Immature natural killer cell (primary cell): ENCODE results near the gene CXXC1. TPM values are rescaled to one million over a fixed set of nuclear protein-coding genes. Genes with fewer than 3 reads are reported as not detected.

Experiments used
- DNase-seq, 3 donors: peaks; one replicate each; pipeline ENCODE4 v3.0.0; 2022; ENCODE audit warnings: mixed read lengths in 1 of 3
- H3K27ac Mint-ChIP-seq, 6 donors: one replicate each; pipeline ENCODE4 v1.8.0; 2020; ENCODE audit warnings: mixed read lengths in 6 of 6, mild to moderate bottlenecking in 5 of 6, inconsistent platforms in 4 of 6, moderate library complexity in 3 of 6
- H3K27me3 Mint-ChIP-seq, 3 donors: one replicate each; pipeline ENCODE4 v1.8.0; 2020 to 2021; ENCODE audit warnings: low read depth in 3 of 3, mild to moderate bottlenecking in 3 of 3, mixed read lengths in 3 of 3, moderate library complexity in 3 of 3, inconsistent platforms in 1 of 3
- H3K36me3 Mint-ChIP-seq, 3 donors: one replicate each; pipeline ENCODE4 v1.8.0; 2020; ENCODE audit warnings: mixed read lengths in 3 of 3, inconsistent platforms in 2 of 3, mild to moderate bottlenecking in 2 of 3
- H3K4me1 Mint-ChIP-seq, 2 donors: one replicate each; pipeline ENCODE4 v1.8.0; 2020; ENCODE audit warnings: inconsistent platforms in 2 of 2, mild to moderate bottlenecking in 2 of 2, mixed read lengths in 2 of 2, moderate library complexity in 1 of 2
- H3K4me3 Mint-ChIP-seq, 5 donors: one replicate each; pipeline ENCODE4 v1.8.0; 2020; ENCODE audit warnings: mild to moderate bottlenecking in 5 of 5, mixed read lengths in 5 of 5, inconsistent platforms in 3 of 5, moderate library complexity in 3 of 5
- H3K9me3 Mint-ChIP-seq, 6 donors: one replicate each; pipeline ENCODE4 v1.8.0; 2020; ENCODE audit warnings: mild to moderate bottlenecking in 6 of 6, mixed read lengths in 6 of 6, inconsistent platforms in 4 of 6, moderate library complexity in 3 of 6
- polyA plus RNA-seq, 3 donors: library from polyadenylated mRNA; unstranded; fragments of 300-500 nt; fragmentation: Illumina TruSeq; gene quantifications; one replicate each; pipeline ENCODE4 v1.2.3, GENCODE V29; 2021

The CXXC1 gene
- polyA plus RNA-seq, result 10 to 100 TPM; 37.5 to 71.3 (median 52.0) TPM

DNA sequence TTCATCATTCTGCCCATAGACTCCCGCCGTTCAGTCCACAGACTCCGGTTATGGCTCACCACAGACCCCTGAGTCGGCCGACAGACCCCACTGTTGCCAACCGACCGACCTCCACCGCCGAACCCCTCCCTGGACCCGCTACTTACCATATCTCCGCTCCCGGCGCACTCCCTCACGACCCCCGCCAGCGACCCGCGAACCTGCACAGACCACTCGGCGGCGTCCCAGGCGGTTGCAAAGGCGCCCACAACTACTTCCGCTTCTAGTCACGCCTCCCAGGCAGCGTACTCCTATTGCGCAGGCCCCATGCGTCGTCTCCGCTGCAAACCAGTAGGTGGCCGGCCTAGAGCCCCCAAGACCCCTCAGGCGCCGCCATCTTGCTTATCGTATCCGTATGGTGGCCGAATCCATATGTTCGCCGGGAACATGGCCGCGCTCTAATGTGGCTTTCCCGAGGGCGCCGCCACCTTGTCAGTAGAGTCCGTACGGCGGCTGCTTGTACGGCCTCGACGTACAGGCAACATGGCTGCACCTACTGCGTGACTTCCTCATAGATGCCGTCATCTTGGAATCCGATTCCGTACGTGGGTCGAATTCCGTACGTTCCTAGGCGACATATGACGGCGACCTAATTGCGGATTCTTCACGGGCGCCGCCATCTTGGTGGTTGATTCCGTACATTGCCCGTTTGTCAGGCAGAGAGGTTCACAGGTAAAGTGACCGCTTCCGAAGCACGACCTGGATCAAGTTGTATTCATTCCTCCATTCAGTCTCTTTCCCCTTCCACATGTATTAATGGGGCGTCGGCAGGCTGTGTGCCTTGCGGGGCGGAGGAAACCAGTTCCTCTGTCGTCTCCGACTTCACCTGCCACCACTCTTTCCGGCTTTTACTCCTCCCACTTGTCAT is at the start of gene CXXC1:
TSS of gene CXXC1 (minus strand) at position 252 of the 907 bp plus-strand sequence. CDS start at position 149, 103 bp downstream.
- Mint-ChIP-seq H3K36me3 (peaks cover 8 to 24% (median 11%) of the 10 kb centered on the region in 3 donors), H3K4me3 (peak within 1 kb of the TSS; percentile 93 to 100 (median 98)), H3K27me3 (peaks cover 8 to 17% (median 11%) of the 10 kb centered on the region in 3 donors), H3K9me3 (no peaks in the 10 kb centered on the region), H3K27ac (peak within 1 kb of the TSS; percentile 93 to 100 (median 96)), H3K4me1 (peaks cover 33 to 35% of the 10 kb centered on the region in 2 donors)
- DNase-seq, result peak; percentile 97 to 98 (median 97)

DNA sequence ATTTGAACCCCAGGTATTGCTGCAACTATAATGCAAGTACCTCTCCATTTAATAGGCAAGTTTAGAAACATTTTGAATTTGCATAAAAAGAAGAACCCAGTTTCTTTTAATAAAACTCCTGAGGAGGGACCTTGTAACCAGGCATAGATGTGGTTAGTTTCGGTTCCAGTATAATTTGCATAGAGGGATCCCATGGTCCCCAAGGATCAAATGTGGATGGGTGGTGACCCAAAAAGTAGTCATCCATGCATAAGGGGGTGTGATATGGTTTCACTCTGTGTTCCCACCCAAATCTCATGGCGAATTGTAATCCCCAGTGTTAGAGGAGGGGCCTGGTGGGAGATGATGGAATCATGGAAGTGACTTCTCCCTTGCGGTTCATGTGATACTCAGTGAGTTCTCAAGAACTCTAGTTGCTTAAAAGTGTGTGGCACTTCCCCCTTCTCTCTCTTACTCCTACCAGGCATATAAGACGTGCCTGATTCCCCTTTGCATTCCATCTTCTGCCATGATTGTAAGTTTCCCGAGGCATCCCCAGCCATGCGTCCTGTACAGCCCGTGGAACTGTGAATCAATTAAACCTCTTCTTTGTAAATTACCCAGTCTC is 47.2 kb upstream of the CXXC1 start:
- H3K27ac Mint-ChIP-seq, result no peak overlapping the region
- no peaks in the 10 kb centered on the region for H3K4me1 Mint-ChIP-seq
- H3K27me3 Mint-ChIP-seq, result peaks cover 4 to 8% (median 5%) of the 10 kb centered on the region in 3 donors
- H3K36me3 Mint-ChIP-seq, result no peaks in the 10 kb centered on the region
- H3K4me3 Mint-ChIP-seq, result no peak overlapping the region
- no peaks in the 10 kb centered on the region for H3K9me3 Mint-ChIP-seq
- DNase-seq, result no peak

DNA sequence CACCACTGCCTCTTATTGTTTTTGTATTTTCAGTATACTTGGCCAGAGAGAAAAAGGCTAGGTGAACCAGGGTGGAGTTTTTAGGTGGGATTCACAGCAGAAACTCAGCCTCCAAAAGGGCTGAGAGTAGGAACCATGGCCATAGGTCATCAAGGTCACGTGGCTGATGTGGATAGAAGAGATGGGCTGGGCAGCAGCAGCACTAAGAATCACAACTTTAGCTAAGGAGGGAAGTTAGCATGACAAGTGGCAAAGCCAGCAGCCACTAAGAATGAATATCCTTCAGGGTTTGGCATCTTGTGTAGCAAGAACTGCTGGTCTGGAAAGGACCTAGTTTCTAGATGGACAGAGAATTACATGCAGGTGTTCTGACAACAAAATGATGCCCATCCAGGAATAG is 44.2 kb upstream of the CXXC1 start:
- H3K4me1 Mint-ChIP-seq, result no peaks in the 10 kb centered on the region
- no peaks in the 10 kb centered on the region for H3K36me3 Mint-ChIP-seq
- no peak overlapping the region for H3K27ac Mint-ChIP-seq
- H3K4me3 Mint-ChIP-seq, result no peak overlapping the region
- no peak for DNase-seq
- H3K27me3 Mint-ChIP-seq, result peaks cover 4 to 9% (median 6%) of the 10 kb centered on the region in 3 donors
- H3K9me3 Mint-ChIP-seq, result no peaks in the 10 kb centered on the region

DNA sequence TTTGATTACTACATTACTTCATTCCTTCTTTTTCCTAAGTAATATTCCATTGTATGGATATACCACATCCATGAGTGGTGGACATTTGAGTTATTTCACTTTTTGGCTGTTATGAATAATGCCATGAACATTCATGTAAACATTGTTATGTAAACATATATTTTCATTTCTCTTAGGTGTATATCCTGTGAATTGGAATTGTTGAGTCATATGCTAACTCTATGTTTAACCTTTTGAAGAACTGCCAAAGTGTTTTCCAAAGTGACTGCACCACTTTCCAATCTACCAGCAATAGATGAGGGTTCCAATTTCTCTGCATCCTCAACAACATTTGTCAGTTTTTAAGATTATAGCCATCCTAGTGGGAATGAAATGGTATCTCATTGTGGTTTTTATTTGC is 42.7 kb upstream of the CXXC1 start:
- no peaks in the 10 kb centered on the region for H3K4me1 Mint-ChIP-seq

DNA sequence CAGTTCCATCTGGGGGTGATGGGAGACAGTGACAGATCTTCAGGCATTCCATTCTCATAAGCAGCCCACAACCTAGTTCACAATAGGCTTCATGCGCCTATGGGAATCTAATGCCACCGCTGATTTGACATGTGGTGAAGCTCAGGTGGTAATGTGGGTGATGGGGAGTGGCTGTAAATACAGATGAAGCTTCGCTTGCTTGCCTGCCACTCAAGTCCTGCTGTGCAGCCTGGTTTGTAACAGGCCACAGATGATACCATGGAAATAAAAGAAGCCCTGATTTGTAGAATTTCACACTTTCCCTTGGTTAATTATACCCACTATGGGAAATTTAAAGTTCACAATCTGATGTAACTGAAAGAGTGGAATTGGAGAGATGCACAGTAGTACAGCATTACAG is 40.5 kb upstream of the CXXC1 start:
- no peaks in the 10 kb centered on the region for H3K4me1 Mint-ChIP-seq
- H3K27ac Mint-ChIP-seq, result no peak overlapping the region
- H3K4me3 Mint-ChIP-seq, result no peak overlapping the region
- no peak for DNase-seq
- no peaks in the 10 kb centered on the region for H3K36me3 Mint-ChIP-seq
- H3K9me3 Mint-ChIP-seq, result no peaks in the 10 kb centered on the region
- H3K27me3 Mint-ChIP-seq, result peaks cover 4 to 10% (median 8%) of the 10 kb centered on the region in 3 donors

More for the DNA sequence above, 42.7 kb upstream of the CXXC1 start:
- DNase-seq, result no peak
- H3K4me3 Mint-ChIP-seq, result no peak overlapping the region
- H3K27ac Mint-ChIP-seq, result no peak overlapping the region
- no peaks in the 10 kb centered on the region for H3K9me3 Mint-ChIP-seq
- peaks cover 4 to 11% (median 9%) of the 10 kb centered on the region in 3 donors for H3K27me3 Mint-ChIP-seq
- no peaks in the 10 kb centered on the region for H3K36me3 Mint-ChIP-seq

DNA sequence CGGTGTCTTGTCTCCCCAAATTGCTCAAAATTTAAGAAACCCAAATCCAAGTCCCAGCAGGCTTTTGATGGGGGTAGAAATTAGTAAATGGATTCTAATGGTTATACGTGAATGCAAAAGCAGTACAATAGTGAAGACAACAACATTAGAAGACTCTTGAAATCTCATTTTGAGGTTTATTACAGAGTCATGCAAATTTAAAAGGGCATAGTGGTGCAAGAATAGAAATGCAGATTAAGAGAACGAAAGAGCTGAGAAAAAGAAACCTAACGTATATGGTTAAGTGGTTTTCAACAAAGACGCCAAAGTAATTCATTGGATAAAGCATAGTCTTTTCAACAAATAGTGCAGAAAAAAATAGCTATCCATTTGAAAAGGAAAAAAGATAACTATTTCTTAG is 33.2 kb upstream of the CXXC1 start:
- no peaks in the 10 kb centered on the region for H3K9me3 Mint-ChIP-seq
- H3K36me3 Mint-ChIP-seq, result no peaks in the 10 kb centered on the region
- no peak overlapping the region for H3K27ac Mint-ChIP-seq
- H3K27me3 Mint-ChIP-seq, result peaks cover 0 to 18% (median 7%) of the 10 kb centered on the region in 3 donors
- no peak for DNase-seq
- H3K4me3 Mint-ChIP-seq, result no peak overlapping the region
- H3K4me1 Mint-ChIP-seq, result peaks cover 7 to 8% of the 10 kb centered on the region in 2 donors

DNA sequence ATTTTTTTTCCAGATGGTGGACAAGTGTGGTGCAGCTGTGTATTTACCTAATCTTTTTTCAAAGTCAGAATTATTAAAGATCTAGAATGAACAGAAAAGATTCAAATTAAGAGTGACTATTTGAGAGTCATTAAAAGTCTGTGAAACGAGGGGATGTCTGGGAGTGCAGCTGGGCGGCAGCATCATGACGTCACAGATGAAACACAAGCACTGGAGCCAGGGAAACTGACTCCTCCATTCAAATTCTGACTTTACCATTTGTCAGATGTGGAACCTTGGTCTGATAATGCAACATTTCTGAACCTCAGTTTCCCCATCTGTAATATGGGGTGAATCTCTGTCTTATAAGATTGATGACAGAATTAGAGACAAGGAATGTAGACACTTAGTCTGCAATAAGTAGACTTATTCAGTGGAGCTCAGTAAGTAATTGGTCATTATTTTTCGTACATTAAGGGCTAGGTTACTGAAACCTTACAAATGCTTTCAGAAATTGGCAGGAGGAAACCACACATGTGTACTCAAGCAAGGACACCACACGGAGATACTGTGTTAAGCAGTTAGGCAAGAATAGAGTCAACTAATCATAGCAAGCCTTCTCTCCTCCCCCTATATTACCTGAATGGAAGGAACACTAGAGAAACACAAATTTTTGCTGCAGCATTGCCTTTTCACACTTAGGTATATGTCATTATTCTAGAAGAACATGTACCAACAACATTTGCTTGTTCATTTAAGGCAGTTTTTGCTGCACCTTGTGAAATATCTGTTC is 27.8 kb upstream of the CXXC1 start:
- H3K4me1 Mint-ChIP-seq, result no peaks in the 10 kb centered on the region
- H3K36me3 Mint-ChIP-seq, result no peaks in the 10 kb centered on the region
- DNase-seq, result no peak
- no peak overlapping the region for H3K4me3 Mint-ChIP-seq
- no peaks in the 10 kb centered on the region for H3K9me3 Mint-ChIP-seq
- H3K27me3 Mint-ChIP-seq, result peaks cover 7 to 13% (median 8%) of the 10 kb centered on the region in 3 donors
- H3K27ac Mint-ChIP-seq, result no peak overlapping the region

DNA sequence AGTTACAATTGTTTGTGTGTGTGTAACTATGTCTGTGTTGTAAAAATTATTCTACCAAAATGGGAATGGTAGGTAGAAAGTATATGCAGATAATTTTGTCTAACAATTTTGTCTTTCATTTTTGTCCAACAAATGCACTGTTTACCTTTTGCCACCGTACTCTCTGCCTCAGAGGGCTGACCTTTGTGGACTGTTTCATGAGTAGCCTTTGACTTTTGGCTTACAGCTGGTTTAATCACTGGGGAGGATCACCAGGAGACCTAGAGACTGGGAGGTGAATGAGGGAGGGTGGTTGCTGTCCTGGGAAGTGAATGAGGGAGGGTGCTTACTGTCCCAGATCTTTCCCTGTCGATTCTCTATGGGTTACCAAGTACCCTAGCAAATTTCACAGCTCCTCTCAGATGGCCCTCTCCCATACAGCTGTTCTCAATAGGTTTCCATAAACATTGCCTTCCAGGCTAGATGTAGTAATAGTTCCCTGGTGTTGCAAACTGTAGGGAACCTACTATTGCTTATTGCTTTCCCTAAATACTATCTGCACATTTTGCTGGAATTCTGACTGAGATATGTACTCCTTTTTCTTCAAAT is 26.5 kb upstream of the CXXC1 start:
- Mint-ChIP-seq H3K27ac (no peak overlapping the region), H3K4me3 (no peak overlapping the region), H3K27me3 (peaks cover 8 to 22% (median 9%) of the 10 kb centered on the region in 3 donors), H3K4me1 (no peaks in the 10 kb centered on the region), H3K36me3 (no peaks in the 10 kb centered on the region), H3K9me3 (no peaks in the 10 kb centered on the region)
- no peak for DNase-seq

DNA sequence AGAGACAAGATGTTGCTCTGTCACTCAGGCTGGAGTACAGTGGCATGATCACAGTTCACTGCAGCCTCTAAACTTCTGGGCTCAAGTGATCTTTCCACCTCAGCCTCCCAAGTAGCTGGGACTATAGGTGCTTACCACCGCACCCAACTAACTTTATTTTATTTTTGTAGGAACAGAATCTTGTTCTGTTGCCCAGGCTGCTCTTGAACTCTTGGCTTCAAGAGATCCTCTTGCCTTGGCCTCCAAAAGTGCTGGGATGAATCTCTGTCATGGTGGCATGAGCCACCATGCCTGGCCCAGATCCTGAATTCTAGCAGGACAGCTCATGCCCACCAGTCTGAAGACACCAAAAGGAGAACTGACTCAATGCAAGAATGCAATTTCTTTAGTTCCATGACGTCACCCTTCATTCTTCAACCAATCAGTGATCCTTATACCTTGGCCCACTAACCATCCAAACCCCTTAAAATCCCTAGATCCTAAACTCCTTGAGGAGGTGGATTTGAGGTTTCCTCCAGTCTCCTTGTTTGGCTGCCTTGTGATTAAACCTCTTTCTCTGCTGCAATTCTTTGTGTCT is 25.6 kb upstream of the CXXC1 start:
- Mint-ChIP-seq H3K9me3 (no peaks in the 10 kb centered on the region), H3K36me3 (no peaks in the 10 kb centered on the region), H3K4me3 (no peak overlapping the region), H3K27me3 (peaks cover 8 to 25% (median 9%) of the 10 kb centered on the region in 3 donors), H3K4me1 (peaks cover 4 to 5% of the 10 kb centered on the region in 2 donors), H3K27ac (no peak overlapping the region)
- DNase-seq, result no peak

DNA sequence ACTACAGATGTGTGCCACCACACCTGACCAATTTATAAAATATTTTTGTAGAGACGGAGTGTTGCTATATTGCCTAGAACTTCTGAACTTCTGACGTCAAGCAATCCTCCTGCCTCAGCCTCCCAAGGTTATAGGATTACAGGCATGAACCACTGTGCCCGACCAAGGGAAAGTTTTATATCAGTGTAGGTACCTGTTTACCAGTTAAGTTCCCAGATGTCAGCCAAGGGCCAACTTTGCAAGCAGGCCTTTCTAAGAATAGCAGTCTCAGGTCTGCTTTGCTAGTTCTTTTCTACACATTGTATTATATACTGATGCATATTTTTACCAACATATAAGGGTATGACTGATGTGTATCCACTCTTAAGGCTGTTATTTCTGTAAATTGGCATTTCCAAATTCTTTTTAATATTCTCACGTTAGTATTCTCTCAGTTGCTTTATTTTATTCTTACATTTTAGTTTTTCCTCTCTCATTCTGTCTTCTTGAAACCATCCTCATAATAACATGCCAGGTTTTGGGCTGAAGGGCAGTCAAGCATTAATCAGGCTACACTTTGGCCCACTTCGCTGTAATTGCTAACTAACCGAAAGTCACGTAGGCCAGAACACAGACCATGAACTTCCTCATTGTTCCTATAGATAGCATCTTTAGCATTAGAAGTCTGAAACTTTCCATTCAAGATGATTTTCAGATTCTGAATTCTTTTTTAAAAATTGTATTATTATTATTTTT is 25.0 kb upstream of the CXXC1 start:
- H3K4me1 Mint-ChIP-seq, result peaks cover 10 to 12% of the 10 kb centered on the region in 2 donors
- no peak overlapping the region for H3K27ac Mint-ChIP-seq
- peaks cover 9 to 30% (median 12%) of the 10 kb centered on the region in 3 donors for H3K27me3 Mint-ChIP-seq
- no peak for DNase-seq
- H3K4me3 Mint-ChIP-seq, result no peak overlapping the region
- H3K9me3 Mint-ChIP-seq, result no peaks in the 10 kb centered on the region
- H3K36me3 Mint-ChIP-seq, result no peaks in the 10 kb centered on the region

DNA sequence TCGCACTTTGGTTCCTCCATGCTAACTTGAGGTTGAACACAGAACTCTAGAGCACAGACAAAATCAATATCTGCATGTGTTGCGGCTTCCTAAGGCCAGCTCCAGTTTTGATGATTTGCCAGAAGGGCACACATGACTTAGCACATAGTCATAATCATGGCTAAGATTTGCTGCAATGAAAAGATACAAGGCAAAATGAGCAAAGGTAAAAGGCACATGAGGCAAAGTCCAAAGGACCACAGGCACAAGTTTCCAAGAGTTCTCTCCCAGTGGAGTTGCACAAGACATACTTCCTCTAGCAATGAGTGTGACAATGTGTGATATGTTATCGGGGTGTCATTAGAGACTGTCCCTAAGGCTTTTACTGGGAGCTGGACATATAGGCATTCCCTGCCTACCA is 24.2 kb upstream of the CXXC1 start:
- no peak for DNase-seq
- H3K27me3 Mint-ChIP-seq, result peaks cover 8 to 27% (median 12%) of the 10 kb centered on the region in 3 donors
- no peak overlapping the region for H3K27ac Mint-ChIP-seq
- no peaks in the 10 kb centered on the region for H3K36me3 Mint-ChIP-seq
- peaks cover 18 to 20% of the 10 kb centered on the region in 2 donors for H3K4me1 Mint-ChIP-seq
- no peaks in the 10 kb centered on the region for H3K9me3 Mint-ChIP-seq
- H3K4me3 Mint-ChIP-seq, result no peak overlapping the region

DNA sequence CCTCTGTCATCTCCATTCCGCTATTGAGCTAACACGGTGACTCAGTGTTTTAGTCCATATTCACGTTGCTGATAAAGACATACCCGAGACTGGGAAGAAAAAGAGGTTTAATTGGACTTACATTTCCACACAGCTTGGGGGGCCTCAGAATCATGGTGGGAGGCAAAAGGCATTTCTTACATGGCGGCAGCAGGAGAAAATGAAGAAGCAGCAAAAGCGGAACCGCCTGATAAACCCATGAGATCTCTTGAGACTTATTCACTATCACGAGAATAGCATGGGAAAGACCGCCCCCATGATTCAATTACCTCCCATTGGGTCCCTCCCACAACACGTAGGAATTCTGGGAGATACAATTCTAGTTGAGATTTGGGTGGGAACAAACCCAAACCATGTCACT is 22.6 kb upstream of the CXXC1 start:
- H3K27ac Mint-ChIP-seq, result no peak overlapping the region
- peaks cover 20 to 24% of the 10 kb centered on the region in 2 donors for H3K4me1 Mint-ChIP-seq
- H3K36me3 Mint-ChIP-seq, result no peaks in the 10 kb centered on the region
- DNase-seq, result no peak
- H3K9me3 Mint-ChIP-seq, result peaks cover 0 to 4% (median 3%) of the 10 kb centered on the region in 6 donors
- peak overlapping the region in 2 of 5 donors; percentile 14 to 41 for H3K4me3 Mint-ChIP-seq
- H3K27me3 Mint-ChIP-seq, result peaks cover 8 to 20% (median 12%) of the 10 kb centered on the region in 3 donors
